Osteocyte (in vitro differentiated cells): ENCODE results near the gene XYLT1. TPM values are rescaled to one million over a fixed set of nuclear protein-coding genes. Genes with fewer than 3 reads are reported as not detected.

Experiments
- DNase-seq: peaks from one replicate; pipeline ENCODE4 v3.0.0; 2021; ENCODE audit warnings: mixed read lengths; ENCODE audit not compliant: unreplicated experiment; ENCODE audit errors: extremely low spot score
- H3K27ac Mint-ChIP-seq: one replicate; pipeline ENCODE4 v1.8.0; 2021; ENCODE audit warnings: mild to moderate bottlenecking, mixed read lengths; ENCODE audit not compliant: unreplicated experiment
- H3K27me3 Mint-ChIP-seq: one replicate; pipeline ENCODE4 v1.8.0; 2021; ENCODE audit warnings: mixed read lengths; ENCODE audit not compliant: unreplicated experiment
- H3K36me3 Mint-ChIP-seq: one replicate; pipeline ENCODE4 v1.8.0; 2021; ENCODE audit warnings: mixed read lengths; ENCODE audit not compliant: unreplicated experiment
- H3K4me1 Mint-ChIP-seq: one replicate; pipeline ENCODE4 v1.8.0; 2021; ENCODE audit warnings: mixed read lengths; ENCODE audit not compliant: unreplicated experiment
- H3K4me3 Mint-ChIP-seq: one replicate; pipeline ENCODE4 v1.8.0; 2021; ENCODE audit warnings: mild to moderate bottlenecking, moderate library complexity, mixed read lengths; ENCODE audit not compliant: unreplicated experiment
- H3K9me3 Mint-ChIP-seq: one replicate; pipeline ENCODE4 v1.8.0; 2021; ENCODE audit warnings: mixed read lengths; ENCODE audit not compliant: unreplicated experiment
- total RNA-seq: library from RNA; stranded (reverse); gene quantifications from 2 replicates; pipeline ENCODE4 v1.2.1, GENCODE V29; 2021
- TF ChIP-seq, protein P1 (sequence below): fragments of 200-600 bp; sonication (generic); IDR thresholded peaks from 2 replicates; pipeline ENCODE4 v1.5.0; 2021; ENCODE audit warnings: antibody characterized with exemption, mild to moderate bottlenecking, moderate library complexity

XYLT1 gene
- total RNA-seq, 1 donor from 2014 or later: 11.1 TPM

DNA sequence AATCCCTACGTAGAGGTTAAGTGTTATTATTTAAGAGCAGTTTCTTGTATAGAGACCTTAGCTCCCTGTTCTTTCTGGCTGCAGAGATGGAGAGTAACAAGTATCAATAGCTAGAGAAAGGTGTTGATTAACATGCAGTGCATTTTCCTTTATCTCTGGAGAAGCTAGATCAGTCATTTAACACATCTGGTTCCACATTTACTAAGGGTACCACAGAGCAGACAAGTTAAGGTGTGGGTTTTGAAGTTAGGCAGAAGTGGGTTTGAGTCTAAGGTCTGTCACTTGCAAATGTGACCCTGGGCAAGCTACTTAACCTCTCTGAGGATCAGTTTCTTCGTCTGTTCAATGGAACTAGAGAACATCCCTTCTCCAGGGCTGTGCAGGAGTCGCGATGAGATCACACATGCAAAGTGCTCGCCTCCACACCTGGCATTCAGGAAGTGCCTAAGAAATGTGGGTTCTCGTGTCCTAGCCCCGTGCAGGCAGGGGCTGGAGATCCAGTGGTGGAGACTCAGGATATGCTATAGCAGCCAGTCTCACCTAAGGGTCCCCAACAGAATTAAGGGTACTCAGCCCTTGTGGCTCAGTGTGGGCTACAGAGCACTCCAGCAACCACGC is 224.4 kb downstream of the XYLT1 start:
- TF ChIP-seq, protein P1, sequence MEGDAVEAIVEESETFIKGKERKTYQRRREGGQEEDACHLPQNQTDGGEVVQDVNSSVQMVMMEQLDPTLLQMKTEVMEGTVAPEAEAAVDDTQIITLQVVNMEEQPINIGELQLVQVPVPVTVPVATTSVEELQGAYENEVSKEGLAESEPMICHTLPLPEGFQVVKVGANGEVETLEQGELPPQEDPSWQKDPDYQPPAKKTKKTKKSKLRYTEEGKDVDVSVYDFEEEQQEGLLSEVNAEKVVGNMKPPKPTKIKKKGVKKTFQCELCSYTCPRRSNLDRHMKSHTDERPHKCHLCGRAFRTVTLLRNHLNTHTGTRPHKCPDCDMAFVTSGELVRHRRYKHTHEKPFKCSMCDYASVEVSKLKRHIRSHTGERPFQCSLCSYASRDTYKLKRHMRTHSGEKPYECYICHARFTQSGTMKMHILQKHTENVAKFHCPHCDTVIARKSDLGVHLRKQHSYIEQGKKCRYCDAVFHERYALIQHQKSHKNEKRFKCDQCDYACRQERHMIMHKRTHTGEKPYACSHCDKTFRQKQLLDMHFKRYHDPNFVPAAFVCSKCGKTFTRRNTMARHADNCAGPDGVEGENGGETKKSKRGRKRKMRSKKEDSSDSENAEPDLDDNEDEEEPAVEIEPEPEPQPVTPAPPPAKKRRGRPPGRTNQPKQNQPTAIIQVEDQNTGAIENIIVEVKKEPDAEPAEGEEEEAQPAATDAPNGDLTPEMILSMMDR: no peak
- no peak for DNase-seq
- Mint-ChIP-seq H3K36me3 (no peaks in the 10 kb centered on the region), H3K27me3 (no peaks in the 10 kb centered on the region), H3K9me3 (peaks cover 4% of the 10 kb centered on the region), H3K27ac (no peak overlapping the region), H3K4me1 (no peaks in the 10 kb centered on the region), H3K4me3 (no peak overlapping the region)

DNA sequence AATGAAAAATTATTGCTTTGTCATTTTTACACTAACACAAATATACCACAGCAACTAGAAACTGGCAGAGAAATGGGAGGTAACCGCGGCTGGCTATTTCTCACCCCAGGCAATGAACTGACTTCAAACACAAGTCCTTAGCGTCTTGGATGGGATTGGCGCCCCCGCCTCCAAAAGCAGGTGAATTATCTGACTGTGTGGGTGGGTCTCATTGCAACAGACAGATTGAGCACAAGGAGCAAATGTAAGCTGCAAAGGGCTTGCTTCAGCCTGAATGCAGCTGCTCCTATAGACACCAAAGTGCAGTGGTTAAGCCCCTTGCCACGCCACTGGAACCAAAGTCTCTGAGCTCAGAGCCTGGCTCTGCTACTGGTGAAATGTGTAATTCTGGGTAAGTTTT is 225.0 kb downstream of the XYLT1 start:
- H3K27ac Mint-ChIP-seq: no peak overlapping the region
- no peak overlapping the region for H3K4me3 Mint-ChIP-seq
- TF ChIP-seq, protein P1: no peak
- no peaks in the 10 kb centered on the region for H3K27me3 Mint-ChIP-seq
- peaks cover 6% of the 10 kb centered on the region for H3K9me3 Mint-ChIP-seq
- H3K4me1 Mint-ChIP-seq: no peaks in the 10 kb centered on the region
- H3K36me3 Mint-ChIP-seq: no peaks in the 10 kb centered on the region
- no peak for DNase-seq

DNA sequence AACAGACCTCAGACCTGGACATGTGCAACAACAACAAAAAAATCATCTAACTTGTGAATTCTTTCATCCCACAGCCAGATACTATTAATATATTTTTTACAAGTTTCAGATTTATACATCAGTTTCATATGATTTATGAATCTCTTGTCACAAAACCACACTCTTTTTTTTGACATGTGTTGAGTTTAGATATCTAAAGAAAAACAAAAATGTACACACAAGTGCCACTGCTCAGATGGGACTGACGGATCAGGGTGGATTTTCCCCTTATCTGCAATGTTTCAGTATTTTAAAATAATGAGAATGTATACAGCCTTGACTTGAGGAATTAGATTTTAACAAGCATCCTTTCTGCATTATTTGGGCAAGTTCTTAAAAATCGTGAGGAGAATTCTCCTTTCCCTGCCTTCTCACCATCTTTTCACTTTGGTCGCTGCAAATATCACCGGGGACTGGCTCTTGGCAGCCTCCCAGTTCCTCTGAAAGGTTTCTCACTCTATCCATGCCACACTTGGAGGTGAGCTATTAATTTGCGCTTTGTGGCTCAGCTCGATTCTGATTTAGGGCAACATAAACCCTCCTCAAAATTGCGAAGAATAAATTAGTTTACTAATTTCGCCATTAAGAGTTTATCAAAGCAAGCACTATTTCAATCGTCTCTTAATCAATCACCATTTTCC is 225.7 kb downstream of the XYLT1 start:
- no peak overlapping the region for H3K27ac Mint-ChIP-seq
- H3K9me3 Mint-ChIP-seq: peaks cover 6% of the 10 kb centered on the region
- H3K27me3 Mint-ChIP-seq: no peaks in the 10 kb centered on the region
- no peaks in the 10 kb centered on the region for H3K4me1 Mint-ChIP-seq
- H3K36me3 Mint-ChIP-seq: no peaks in the 10 kb centered on the region
- DNase-seq: no peak
- H3K4me3 Mint-ChIP-seq: no peak overlapping the region
- TF ChIP-seq, protein P1: no peak

DNA sequence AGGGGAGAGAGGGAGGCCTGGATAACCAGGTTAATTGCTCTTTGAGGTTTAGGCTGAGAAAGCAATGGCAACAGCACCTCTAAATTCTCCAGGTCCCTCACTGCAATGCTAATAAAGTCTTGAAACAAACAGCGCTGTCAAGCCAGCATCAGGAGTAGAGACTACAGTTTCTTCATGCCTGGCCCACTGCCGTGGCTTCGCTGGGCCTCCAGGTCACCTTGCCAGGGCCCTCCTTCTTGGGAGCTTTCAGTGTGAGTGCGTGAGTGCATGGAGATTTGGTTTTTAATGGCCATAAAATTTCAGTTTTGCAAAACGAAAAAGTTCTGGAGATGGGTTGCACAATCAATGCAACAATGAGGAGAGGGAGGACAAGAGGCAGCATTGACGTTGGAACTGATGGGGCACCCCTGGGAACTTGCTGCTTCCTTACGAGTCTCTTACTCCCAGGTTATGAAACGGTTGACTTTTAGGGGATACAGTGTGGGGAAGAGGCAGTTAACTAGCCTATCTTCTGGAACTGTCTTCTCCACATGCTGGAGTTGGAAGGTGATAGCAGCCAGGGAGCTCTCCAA is 229.4 kb downstream of the XYLT1 start:
- H3K27me3 Mint-ChIP-seq: no peaks in the 10 kb centered on the region

More for the DNA sequence above, 229.4 kb downstream of the XYLT1 start:
- Mint-ChIP-seq H3K4me3 (no peak overlapping the region), H3K27ac (no peak overlapping the region), H3K4me1 (no peaks in the 10 kb centered on the region), H3K9me3 (peaks cover 13% of the 10 kb centered on the region), H3K36me3 (no peaks in the 10 kb centered on the region)
- TF ChIP-seq, protein P1: no peak
- DNase-seq: no peak
